ENCODE measurements around the gene CHST13. TPM values are rescaled to one million over a fixed set of nuclear protein-coding genes. Genes with fewer than 3 reads are reported as not detected.

CHST13 gene
- total and polyA plus RNA-seq, 2 donors: 0.24 to 0.32 TPM

DNA sequence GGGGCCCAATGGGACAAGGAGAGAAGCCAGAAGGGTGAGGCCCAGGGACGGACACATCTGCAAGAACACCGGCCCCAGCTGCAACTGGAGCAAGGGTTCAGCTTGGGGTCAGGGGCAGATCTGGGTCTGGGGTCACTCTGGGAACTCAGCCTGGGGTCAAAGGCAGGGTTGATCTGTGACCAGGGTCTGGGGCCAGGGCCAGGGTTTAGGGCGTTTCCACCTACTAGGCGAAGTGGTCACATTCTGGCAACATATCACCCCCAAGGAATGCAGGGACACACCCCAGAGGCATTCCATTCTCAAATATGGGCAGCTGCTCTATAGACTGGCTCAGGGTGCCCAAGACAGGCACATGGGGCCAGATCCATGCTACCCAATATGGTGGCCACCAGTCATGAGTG is 15.4 kb upstream of the CHST13 start:
- H3K27ac ChIP-seq (ENCODE audit: low read depth): no peak overlapping the region
- H3K36me3 ChIP-seq (ENCODE audit: insufficient read depth): no peaks in the 10 kb centered on the region
- 88% methylated on average over 4 of the region's 4 CpGs for WGBS
- DNase-seq (ENCODE audit: extremely low spot score): no peak
- no peak overlapping the region for H3K4me3 ChIP-seq (ENCODE audit: low read depth, low read length)
- H3K4me1 ChIP-seq (ENCODE audit: insufficient read depth): peaks cover 3% of the 10 kb centered on the region

DNA sequence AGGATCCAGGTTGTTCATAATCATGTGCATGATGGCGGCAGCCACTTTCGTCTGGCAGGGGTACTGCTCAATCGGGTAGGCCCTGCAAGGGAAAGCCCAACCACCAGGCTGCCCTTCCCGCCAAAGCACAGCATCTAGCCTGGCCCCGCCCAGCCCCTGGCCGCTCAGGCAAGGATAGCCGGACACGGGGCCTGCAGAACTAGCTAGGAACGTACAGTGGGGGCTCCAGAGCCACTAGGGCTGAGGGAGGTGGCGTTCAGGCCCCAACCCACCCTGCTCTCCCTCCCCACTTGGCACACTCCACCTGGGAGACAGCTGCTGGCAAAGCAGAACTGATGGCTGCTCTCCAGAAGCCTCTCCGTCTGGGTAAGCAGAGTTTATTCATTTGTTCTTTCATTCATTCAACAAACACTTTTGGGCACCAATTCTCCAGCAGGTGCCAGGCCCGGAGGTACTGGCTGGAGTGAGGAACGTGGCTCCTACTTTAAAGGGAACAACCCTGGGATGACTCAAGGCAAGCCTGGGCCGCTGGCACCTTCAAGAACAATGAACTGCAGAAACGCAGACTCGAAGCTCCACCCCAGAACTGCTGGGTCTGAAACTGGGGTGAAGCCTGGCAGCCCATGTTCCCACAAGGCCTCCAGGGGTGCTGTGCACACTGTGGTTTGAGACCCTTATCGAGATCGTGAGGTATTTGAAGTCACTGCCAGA is 14.2 kb upstream of the CHST13 start:
- 46% methylated on average over 18 of the region's 18 CpGs for whole genome bisulfite sequencing
- H3K4me1 ChIP-seq (ENCODE audit: insufficient read depth): peaks cover 3% of the 10 kb centered on the region
- no peak overlapping the region for H3K4me3 ChIP-seq (ENCODE audit: low read depth, low read length)
- no peak overlapping the region for H3K27ac ChIP-seq (ENCODE audit: low read depth)
- H3K36me3 ChIP-seq (ENCODE audit: insufficient read depth): no peaks in the 10 kb centered on the region
- DNase-seq (ENCODE audit: extremely low spot score): no peak

DNA sequence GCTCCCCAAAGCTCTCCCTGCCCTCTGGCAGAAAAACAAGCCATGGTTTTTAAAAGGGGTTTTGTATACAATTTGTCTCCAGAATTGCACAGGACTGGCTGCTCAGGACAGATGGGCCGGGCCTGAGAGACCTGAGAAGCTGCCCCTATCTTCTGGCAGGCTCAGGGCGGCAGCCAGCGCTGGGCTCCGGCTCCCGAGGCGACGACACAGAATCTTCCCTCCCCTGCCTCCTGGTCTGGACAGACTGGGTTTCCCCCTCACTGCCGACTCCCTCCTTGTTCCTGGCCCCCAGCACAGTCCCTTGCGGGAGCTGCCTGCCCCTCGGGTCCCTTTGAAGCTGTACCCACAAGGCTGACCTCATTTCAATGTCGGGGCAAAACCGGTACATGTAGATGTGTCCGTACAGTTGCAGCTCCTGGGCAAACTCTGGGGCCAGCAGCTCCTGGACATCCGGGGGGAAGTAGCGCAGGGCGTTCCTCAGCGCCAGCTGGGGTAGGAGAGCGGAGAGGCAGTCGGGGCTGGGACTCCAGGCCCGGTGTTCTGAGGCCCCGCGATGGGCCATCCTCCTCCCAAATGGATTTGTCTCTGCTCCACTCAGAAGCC is 13.5 kb upstream of the CHST13 start:
- H3K4me1 ChIP-seq (ENCODE audit: insufficient read depth): peaks cover 3% of the 10 kb centered on the region
- DNase-seq (ENCODE audit: extremely low spot score): no peak
- H3K27ac ChIP-seq (ENCODE audit: low read depth): no peak overlapping the region
- H3K36me3 ChIP-seq (ENCODE audit: insufficient read depth): no peaks in the 10 kb centered on the region
- WGBS: 39% methylated on average over 22 of the region's 22 CpGs
- no peak overlapping the region for H3K4me3 ChIP-seq (ENCODE audit: low read depth, low read length)

DNA sequence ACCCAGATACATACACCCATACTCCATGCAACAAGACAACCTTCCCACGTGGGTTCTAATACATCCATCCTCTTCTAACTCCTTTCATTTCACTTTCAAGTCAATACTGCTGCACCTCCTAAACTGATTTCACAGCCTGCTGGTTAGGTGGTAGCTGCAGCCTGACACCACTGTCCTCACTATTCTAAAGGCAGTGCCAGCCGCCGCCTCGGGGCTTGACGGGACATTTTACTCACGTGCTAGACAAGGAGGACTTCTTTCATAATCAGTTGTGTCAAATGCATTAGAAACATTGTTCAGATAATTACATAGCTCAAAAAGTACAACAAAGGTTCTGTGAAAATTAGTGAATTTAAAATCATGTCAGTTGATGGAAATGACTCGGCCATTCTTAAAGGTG is 12.7 kb upstream of the CHST13 start:
- DNase-seq (ENCODE audit: extremely low spot score): no peak
- H3K4me1 ChIP-seq (ENCODE audit: insufficient read depth): peaks cover 3% of the 10 kb centered on the region
- WGBS: 75% methylated on average over 7 of the region's 7 CpGs

DNA sequence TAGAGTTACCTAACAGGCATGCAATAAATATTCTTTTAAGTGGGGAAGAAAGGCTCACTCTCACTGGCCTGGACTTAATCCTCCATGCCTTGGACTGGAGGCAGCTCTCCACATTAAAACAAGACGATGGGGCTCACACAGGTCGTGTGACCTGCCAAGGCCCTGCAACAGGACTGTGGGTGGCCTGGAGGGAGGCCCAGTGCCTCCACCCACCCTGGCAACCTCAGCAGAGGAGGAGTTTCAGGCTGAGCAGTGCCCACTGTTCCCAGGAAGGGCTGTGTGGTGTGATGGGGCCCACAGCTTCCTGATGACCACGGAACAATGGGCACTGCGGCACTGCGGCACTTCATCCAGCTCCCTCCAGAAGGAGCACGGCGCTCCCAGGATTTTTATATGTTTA is 11.9 kb upstream of the CHST13 start:
- WGBS: 61% methylated on average over 7 of the region's 7 CpGs
- no peak for DNase-seq (ENCODE audit: extremely low spot score)

More for the DNA sequence above, 12.7 kb upstream of the CHST13 start:
- no peak overlapping the region for H3K4me3 ChIP-seq (ENCODE audit: low read depth, low read length)
- no peaks in the 10 kb centered on the region for H3K36me3 ChIP-seq (ENCODE audit: insufficient read depth)
- H3K27ac ChIP-seq (ENCODE audit: low read depth): no peak overlapping the region

DNA sequence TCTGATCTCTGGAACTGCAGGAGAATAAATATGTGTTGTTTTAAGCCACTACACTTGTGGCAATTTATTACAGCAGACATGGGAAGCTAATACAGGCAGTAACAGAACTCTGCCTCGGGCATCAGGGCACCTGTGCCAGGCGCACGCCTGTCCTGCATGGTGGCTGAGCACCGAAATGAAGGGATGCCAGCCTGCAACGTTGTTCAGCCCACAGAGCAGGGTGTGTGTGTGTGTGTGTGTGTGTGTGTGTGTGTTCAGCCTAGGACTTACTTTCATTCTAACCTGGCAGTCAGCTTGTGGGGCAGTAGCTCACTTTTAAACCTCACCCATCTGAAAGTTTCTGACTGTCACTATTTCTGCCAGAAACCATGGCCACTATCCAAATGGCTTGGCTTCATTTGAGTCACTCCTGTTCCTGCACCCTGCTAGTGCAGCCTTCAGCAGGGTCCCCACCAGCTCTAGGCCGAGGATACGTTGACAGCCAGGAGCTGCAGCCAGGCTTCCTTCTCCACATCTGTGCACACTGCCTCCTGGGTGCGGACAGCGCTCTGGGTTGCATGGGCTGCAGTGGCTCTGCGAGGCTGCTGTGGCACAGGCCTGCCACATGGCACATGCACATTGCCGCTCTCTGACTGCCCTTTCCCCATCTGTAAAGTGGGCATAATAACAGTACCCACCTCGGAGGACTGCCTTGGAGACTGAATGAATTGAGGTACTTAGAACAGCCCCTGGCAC is 10.9 kb upstream of the CHST13 start:
- Histone ChIP-seq H3K4me3 (ENCODE audit: low read depth, low read length) (no peak overlapping the region), H3K27ac (ENCODE audit: low read depth) (no peak overlapping the region), H3K4me1 (ENCODE audit: insufficient read depth) (peaks cover 3% of the 10 kb centered on the region), H3K36me3 (ENCODE audit: insufficient read depth) (no peaks in the 10 kb centered on the region)
- 78% methylated on average over 12 of the region's 12 CpGs for WGBS
- no peak for DNase-seq (ENCODE audit: extremely low spot score)

More for the DNA sequence above, 11.9 kb upstream of the CHST13 start:
- no peak overlapping the region for H3K27ac ChIP-seq (ENCODE audit: low read depth)
- no peak overlapping the region for H3K4me3 ChIP-seq (ENCODE audit: low read depth, low read length)
- peaks cover 3% of the 10 kb centered on the region for H3K4me1 ChIP-seq (ENCODE audit: insufficient read depth)
- H3K36me3 ChIP-seq (ENCODE audit: insufficient read depth): no peaks in the 10 kb centered on the region

DNA sequence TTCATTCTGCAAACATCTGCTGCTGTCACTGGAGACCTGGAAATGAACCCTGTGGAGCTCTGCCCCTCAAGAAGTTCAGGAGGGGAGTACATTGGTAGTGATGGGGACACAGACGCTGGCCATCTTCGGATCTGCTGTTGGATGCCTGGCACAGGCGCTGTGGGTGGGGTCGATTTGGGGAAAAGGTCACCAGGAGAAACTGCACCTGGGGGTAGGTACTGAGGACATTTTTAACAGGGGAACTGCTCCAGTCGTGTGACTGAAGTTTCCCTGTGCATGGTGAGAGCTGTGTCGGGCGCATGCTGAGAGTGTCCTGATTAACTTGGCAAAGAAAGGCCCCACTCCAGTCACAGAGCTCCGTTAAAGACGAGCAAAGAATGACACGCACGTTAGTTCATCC is 9.8 kb upstream of the CHST13 start:
- WGBS: 82% methylated on average over 11 of the region's 11 CpGs
- Histone ChIP-seq H3K36me3 (ENCODE audit: insufficient read depth) (no peaks in the 10 kb centered on the region), H3K27ac (ENCODE audit: low read depth) (no peak overlapping the region), H3K4me3 (ENCODE audit: low read depth, low read length) (no peak overlapping the region), H3K4me1 (ENCODE audit: insufficient read depth) (peaks cover 3% of the 10 kb centered on the region)
- no peak for DNase-seq (ENCODE audit: extremely low spot score)

DNA sequence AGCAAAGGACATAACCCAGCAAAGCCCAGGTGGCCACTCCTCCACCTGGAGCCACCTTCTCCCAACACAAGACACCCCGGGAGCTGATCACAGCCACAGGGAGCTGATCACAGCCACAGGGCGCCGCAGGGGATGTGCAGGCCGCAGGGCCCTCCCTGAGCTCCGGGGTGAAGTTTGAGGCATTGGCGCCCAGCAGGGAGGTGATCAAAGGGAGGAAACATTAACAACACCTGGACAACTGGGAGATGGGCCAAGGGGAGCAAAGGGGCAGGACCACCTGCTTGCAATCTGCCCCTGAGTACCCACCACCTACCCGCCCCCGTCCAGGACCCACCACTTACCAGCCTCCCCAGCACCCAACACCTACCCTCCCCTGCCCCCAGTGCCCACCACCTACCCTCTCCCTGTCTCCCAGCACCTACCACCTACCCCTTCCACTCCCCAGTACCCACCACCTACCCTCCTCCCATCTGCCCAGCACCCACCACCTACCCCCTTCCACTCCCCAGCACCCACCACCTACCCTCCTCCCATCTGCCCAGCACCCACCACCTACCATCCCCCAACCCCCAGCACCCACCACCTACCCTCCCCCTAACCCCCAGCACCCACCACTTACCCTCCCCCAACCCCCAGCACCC is 8.8 kb upstream of the CHST13 start:
- DNase-seq (ENCODE audit: extremely low spot score): no peak
- 88% methylated on average over 8 of the region's 8 CpGs for WGBS
- Histone ChIP-seq H3K4me3 (ENCODE audit: low read depth, low read length) (no peak overlapping the region), H3K4me1 (ENCODE audit: insufficient read depth) (peaks cover 3% of the 10 kb centered on the region), H3K27ac (ENCODE audit: low read depth) (no peak overlapping the region), H3K36me3 (ENCODE audit: insufficient read depth) (no peaks in the 10 kb centered on the region)

DNA sequence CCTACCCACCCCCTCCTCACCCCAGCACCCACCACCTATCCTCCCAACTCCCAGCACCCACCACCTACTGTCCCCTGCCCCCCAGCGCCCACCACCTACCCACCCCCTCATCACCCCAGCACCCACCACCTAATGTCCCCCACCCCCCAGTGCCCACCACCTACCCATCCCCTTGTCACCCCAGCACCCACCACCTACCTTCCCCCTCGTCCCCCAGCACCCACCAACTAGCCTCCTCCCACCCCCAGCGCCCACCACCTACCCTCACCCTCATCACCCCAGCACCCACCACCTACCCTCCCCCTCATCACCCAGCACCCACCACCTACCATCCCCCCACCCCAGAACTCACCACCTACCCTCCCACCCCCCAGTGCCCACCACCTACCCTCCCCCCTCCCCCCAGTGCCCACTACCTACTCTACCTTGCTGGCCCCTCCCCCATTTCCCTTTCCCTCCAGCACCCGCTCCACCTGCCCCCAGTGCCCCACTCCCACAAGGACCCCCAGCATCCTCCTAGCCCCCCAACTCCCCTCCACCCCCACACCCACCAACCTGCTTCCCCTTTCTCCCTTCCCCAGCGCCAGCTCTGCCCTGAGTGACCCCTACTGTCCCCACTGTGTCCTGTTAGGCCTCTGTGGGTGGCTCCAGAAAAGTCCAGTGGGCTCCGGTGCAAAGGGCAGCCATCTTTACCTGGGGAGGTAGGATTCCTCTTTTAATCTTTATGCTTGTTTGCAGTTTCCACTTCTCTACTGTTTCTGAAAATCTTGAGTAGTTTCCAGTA is 7.6 kb upstream of the CHST13 start:
- Histone ChIP-seq H3K36me3 (ENCODE audit: insufficient read depth) (no peaks in the 10 kb centered on the region), H3K4me1 (ENCODE audit: insufficient read depth) (no peaks in the 10 kb centered on the region), H3K4me3 (ENCODE audit: low read depth, low read length) (no peak overlapping the region), H3K27ac (ENCODE audit: low read depth) (no peak overlapping the region)
- no peak for DNase-seq (ENCODE audit: extremely low spot score)
- WGBS: 89% methylated on average over 6 of the region's 6 CpGs

DNA sequence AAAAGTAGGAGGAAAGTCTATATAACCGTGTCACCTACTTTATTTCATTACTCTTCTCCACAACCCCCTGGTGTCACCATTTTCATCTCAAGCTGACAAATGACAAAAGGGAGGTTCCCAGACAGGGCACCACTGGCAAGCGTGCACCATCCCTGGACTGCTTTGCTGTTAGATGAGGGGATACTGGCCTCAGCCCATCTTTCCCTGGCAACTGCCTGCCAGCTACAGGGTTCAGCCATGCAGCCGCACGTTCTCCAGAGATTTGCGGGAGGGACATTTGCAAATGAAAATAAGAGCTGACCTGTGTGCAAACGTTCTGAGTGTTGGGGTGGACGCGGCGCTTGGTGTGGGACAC is 7.0 kb upstream of the CHST13 start:
- Histone ChIP-seq H3K4me1 (ENCODE audit: insufficient read depth) (no peaks in the 10 kb centered on the region), H3K27ac (ENCODE audit: low read depth) (no peak overlapping the region), H3K36me3 (ENCODE audit: insufficient read depth) (no peaks in the 10 kb centered on the region), H3K4me3 (ENCODE audit: low read depth, low read length) (no peak overlapping the region)
- DNase-seq (ENCODE audit: extremely low spot score): no peak
- 85% methylated on average over 9 of the region's 9 CpGs for WGBS

DNA sequence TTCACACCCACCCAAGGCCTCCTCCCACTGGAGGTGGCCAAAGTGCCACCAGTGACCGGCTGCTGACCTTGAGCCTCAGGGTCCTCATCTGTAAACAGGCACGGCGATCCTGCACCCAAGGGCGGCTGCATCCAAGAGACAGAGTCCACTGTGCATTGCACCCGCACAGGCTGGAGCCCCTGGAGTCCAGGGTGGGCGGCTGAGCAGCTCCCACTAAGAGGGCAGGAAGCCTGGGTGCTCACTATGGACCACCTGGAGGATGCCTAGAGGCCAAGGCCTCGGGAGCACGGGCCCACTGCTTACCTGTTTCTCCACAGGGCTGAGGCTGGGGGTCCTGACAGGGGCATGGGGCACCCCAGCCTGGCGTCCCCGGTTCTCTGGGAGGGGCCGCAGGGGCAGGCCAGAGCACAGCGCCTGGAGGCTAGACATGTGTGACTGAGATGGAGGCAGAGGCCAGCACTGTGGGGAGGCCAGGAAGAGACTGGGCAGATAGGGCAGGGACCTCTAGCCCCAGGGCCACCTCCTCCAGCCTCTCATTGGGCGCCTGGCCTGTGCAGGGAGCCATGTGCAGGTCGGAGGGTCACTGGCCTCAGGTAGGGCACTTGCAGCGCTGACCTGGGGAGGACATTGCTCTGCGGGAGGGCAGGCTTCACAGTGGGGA is 6.5 kb upstream of the CHST13 start, which contains the start of gene UROC1:
UROC1 (minus strand) TSS at position 483 of the 661 bp plus-strand sequence; CDS start at position 429, 54 bp downstream.
- no peak for DNase-seq (ENCODE audit: extremely low spot score)
- no peaks in the 10 kb centered on the region for H3K36me3 ChIP-seq (ENCODE audit: insufficient read depth)
- 91% methylated on average over 16 of the region's 16 CpGs for WGBS
- H3K27ac ChIP-seq (ENCODE audit: low read depth): no peak within 1 kb of the TSS
- no peak within 1 kb of the TSS for H3K4me3 ChIP-seq (ENCODE audit: low read depth, low read length)
- H3K4me1 ChIP-seq (ENCODE audit: insufficient read depth): no peaks in the 10 kb centered on the region

DNA sequence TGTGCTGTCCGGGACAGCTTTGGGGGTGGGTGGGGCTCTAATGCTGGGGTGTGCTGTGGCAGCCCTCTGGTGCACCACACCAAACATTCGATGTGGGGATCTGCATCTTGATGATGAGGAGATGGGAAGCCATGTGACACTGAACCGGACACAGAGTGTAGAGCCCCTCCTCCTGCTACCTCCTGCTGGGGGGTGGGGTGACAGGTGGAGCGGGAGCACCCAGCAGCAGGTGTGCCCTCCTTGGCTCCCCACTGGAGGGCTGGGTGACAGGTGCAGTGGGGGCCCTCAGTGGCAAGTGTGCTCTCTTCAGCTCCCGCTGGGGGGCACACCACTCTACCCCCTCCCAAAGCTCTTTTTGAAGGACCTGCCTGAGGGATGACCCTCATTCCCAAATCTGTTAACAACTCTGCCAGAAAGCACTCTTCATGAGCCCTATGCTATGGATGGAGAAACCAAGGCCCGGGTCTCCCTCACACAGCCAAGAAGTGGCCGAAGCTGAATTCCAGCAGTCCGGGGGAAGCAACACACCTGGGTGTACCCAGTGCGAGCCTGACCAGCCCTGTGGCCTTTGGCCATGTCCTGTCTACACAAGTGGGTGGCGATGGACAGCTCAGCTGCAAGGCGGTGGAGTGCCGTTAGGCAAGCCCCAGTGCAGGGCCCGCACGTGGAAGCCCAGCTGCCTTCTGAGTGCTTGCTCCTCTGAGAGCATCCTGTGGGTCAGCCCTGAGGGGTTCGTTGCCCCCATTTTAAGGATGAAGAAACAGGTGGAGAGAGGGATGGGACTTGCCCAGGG is 5.8 kb upstream of the CHST13 start:
- Histone ChIP-seq H3K4me1 (ENCODE audit: insufficient read depth) (no peaks in the 10 kb centered on the region), H3K4me3 (ENCODE audit: low read depth, low read length) (no peak overlapping the region), H3K36me3 (ENCODE audit: insufficient read depth) (no peaks in the 10 kb centered on the region), H3K27ac (ENCODE audit: low read depth) (no peak overlapping the region)
- WGBS: 82% methylated on average over 15 of the region's 15 CpGs
- DNase-seq (ENCODE audit: extremely low spot score): no peak

Measured in urinary bladder (tissue), 4 donors.